Fibroblast of the conjunctiva (primary cell): ENCODE measurements around the gene GRK5.

Experiments used
- DNase-seq: peaks from one replicate; pipeline ENCODE4 v3.0.0-alpha.2; 2010; ENCODE audit warnings: low read depth

Gene GRK5

DNA sequence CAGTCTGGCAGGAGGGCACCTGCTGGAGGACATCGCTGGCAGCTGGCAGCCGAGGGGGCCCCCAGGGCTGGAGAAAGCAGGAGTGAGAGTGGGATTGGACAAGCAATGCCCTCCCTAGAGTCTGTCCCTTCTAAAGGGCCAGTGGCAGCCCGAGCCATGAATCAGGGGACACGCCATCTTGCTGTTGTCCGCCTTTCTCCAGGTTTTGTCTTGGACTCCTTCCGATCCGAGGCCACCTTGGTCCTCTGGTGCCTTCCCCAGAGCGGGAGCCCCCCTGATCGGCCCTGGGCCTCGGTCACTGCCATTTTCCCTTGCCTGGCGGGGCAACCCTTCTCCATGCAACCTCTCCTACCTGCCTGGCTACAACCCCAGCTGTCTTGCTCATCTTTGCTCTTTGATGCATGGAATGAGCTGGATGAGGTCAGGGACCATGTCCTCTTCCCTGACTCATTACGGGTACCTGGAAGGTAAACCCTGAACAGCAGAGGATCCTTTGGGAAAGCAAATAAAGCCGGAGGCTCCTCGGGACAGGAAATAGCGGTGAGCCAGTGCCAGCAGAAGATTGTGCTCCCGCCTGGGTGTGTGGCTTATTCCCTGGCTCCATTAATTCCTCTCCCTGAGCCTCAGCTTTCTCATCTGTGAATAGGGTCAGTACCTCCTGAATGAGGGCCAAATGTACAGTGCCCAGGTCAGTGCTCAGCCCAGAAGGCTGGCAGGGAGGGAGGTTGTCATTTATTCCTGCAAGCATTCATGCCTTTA lies 112.0 kb downstream of the GRK5 start:
- DNase-seq, result no peak

DNA sequence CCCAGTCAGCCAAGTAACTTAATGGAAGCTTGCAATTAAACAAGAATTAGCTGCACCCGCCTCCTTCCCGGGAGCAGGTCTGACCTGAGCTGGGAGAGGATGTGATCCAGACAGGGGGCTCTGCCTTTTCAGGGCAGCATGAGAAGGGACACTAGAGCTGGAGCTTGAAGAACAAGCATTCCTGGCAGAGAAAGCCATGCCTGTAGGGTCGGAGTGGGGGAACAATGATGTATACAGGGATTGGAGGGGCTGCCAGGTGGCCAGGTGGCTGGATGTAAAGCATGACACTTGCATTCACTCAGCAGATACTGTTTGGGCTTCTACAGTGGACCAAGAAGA lies 112.5 kb downstream of the GRK5 start:
- no peak for DNase-seq

DNA sequence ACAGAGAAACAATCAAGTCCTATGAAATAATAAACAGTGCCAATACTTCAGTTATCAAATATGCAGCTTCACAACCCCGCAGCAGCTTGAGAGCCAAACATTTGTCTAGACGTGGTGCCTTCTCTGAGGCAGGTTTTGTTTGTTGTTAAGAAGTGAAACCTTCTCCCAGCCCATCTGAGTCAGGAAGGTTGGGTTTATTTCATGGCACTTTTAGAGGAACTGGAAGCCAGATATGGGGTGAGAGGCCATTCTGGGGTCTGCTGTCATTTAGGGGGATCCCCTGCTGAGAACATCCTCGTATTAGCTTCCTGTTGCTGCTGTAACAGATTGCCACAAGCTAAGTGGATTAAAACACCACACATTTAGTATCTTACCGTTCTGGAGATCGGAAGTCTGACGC lies 113.6 kb downstream of the GRK5 start:
- no peak for DNase-seq

DNA sequence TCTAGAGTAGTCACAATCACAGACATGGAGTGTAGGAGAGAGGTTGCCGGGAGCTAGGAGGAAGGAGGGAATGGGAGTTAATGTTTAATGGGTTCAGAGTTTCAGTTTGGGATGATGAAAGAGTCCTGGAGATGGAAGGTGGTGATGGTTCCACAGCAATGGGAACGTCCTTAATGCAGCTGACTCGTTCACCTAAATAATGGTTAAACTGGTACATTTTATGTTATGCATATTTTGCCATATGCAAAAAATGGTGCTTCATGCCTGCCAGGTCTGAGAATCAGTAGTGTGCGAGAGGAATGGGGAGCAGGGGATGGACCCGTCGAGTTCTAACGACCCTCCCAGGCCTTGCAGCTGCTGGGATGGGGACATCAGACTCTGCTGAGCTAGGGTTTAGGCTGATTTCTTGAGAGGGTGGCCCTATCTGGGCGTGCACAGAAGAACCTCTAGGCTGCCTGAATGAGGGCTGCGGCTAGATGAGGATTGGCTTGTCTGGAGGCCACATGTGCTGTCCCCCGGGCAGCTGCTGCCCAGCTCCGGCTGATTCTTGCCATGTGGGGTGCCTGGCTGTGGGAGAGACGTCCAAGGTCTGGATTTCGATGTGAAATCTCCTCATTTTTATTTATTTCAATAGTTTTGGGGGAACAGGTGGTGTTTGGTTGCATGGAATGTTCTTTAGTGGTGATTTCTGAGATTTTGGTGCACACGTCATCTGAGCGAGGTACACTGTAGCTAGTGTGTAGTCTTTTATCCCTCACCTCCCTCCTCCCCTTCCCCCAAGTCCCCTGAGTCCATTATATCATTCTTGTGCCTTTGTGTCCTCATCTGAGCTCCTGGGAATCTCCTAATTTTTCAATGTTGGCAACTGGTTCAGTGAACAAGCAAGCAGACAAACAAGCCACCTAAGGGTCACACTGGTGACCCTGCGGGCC lies 116.0 kb downstream of the GRK5 start:
- DNase-seq, result no peak

DNA sequence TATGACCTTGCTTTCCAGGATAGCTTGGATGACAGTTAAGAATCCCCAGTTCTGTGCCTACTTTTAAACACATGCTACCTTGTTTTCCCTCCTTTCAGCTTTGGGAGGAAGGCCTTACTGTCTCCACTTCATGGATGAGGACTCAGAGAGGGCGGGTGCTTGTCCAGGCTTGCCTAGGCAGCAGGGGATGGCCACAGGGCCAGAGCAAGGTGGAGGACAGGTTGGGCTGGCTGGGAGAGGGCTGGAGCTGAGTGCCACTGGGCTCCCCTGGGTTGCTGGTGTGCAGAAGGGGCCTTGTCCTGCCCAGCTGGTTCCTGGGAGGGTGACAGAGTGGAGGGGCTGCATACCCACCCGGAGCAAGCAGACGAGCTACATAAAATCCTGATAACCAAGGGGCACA lies 117.8 kb downstream of the GRK5 start:
- no peak for DNase-seq

DNA sequence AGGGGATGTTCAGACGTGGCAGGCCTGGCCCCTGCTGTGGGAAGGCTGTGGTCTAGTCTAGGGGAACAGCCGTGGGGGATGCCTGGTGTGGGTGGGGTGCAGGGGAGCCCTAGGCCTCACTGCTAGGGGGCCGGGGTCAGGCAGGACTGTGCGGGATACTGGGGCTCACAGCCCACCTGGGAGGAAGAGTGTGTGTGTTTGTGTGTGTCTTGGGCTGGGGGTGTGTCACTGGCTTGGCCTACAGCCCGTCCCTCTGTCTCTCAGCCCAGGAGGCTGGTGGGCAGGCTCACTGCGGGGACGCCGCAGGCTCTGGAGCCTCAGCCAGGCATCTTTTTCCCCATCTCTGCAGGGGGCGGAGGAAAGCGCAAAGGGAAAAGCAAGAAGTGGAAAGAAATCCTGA lies 118.8 kb downstream of the GRK5 start:
- DNase-seq, result no peak

DNA sequence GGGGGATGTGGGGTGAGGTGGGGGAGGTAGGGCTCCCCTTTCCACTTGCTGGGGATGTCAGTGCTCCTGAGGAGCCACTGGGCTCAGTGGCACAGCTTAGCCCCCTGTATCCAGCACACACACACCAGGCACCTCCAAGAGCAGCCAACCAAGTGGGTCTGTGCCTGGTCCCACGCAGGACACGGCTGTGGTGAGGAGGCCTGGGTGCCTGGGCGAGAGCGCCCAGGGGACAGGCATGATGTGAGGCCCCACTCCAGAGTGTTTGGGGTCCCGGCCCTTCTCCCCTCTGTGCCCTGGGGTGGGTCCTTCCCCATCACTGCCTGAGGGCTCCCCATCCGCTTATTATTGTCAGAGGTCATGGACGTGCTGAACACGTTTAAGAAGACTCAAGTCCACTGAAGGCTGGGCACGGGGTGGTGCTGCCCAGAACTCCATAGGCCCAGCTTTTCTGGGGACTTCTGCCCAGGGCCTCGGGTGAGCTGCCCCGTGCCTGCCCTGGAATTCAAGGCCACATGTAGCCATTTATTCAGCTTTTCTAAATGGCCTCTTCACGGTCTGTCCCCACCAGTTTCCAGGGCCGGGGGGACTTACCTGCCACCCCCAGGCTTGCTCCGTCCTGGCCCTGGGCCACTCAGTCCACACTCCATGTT lies 119.8 kb downstream of the GRK5 start:
- no peak for DNase-seq

DNA sequence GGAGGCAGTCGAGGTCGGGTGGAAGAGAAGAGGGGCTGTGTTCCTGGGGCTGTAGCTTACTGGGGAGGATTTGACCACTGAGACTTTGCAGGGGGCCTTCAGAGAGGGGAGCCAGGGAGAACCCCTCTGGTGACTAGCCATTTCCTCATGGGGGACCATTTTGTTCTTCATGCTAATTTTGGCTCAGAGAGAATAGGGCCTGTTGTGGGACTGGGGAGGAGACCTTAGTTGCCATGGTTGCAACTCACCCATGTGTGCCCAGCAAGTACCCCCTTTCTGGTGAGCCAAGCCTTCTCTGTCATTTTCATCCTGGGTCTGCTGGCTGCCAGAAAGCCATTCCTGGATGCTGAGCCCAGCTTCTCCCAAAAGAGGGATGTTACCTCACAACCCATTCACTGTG lies 120.9 kb downstream of the GRK5 start:
- no peak for DNase-seq

DNA sequence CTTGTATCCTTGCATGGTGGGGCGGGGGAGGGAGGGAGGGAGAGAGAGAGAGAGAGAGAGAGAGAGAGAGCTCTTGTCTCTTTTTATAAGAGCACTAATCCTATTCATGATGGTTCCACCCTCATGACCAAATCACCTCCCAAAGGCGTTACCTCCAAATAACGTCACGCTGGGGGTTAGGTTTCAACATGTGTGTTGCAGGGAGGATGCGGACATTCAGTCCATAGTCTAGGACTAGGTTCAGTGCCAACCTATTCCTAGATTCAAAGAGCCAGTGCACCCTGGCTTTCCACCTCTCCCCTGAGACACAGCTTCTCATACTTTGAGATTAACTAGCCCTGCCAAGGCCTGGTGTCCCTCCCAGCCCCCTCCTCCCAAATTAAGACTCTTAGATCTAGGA lies 123.0 kb downstream of the GRK5 start:
- DNase-seq, result no peak

DNA sequence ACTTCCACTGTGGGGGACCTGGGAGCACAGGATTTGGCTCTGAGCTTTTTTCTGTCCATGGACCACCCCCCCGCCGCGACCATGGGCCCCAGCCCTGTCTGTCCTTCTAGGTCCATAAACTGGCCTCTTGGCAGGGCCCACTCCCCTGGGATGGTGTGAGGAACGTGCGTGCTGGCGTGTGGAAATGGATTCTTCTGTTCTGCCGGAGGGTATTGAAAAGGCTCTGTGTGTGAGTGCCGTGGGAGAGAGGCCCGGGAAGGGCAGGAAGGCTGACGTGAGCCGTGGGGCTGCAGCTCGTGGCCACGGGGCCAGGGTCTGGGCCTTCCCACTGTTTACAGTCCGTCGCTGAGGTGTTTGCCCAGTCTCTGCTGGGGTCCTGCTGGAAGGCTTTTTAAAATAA lies 123.7 kb downstream of the GRK5 start:
- no peak for DNase-seq

DNA sequence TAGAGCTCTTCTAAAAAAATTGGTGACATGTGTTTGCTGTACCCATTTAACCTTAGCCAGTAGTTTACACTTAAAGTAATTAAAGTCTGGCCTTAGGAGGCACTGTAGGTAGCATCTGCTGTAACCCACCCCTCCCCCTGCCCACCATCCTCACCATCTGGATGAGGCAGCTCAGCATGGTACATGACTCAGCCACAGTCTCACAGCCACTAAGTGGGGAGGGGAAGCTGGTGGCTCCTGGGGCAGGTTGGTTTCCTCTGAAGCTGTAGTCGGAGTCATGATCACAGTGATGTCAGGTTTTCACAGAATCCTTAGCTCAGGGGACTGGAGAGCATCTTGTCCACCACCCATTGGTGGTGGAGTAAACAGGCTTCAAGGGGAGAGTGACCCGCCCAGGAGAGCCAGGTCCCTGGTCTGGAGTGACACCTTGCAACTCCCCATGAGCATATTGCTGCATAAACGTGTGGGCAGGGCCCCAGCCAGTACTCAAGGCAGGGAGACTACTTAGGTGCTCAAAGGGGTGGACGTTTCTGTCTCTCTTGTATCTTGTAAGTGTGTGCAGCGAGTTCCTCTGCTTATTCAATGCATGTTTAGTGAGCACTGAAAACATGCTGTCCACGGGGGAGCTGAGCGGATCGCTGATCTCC lies 125.9 kb downstream of the GRK5 start:
- DNase-seq, result no peak

DNA sequence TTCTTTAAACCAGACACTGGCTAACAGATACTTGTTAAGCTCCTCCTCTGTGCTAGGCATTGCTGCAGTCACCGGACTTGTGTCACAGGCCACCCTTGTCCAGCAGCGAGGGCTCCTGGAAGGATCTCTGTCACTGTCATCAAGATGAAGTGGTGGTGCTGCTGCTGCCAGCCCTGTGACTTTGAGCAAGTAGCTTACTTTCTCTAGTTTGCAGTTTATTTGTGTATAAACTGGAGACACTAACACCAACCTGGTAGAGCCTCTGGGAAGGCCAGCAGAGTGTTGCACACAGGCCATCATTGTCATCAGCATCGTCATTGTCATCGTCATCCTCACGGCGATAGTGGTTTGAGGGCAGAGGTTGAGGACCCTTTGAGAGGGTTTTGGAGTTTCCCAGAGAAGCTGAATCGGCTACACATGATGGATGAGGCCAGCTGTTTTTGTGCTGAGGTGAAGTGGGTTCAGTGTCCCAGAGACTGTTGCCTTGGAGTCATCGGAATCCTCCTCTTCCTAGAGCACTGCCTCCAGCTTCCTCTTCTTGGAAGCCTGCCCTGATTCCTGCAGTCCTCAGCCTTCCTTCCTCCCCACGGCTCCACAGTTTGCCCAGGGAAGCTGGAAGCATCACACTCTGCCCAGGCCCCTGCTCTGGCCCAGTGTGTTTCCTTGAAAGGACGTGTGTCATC lies 128.4 kb downstream of the GRK5 start:
- DNase-seq, result no peak

DNA sequence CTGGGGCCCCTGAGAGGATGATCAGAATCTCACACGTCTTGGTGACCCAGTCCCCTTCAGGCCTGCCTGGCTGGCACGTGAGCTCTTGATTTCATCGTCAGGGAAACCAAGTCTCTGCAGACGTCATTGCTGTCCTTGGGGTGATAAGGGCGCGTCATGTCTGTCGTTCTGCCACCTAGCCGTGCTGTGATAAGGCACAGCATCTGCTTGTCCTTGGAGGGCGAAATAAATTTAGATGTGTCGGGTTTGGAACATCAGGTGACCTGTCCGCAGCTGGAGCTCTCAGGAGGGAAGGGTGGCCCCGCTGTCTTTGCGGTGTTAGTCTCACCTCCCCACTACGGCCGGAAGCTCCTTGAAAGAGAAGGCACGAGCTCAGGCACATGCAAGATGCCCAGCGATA lies 129.2 kb downstream of the GRK5 start:
- DNase-seq, result no peak

DNA sequence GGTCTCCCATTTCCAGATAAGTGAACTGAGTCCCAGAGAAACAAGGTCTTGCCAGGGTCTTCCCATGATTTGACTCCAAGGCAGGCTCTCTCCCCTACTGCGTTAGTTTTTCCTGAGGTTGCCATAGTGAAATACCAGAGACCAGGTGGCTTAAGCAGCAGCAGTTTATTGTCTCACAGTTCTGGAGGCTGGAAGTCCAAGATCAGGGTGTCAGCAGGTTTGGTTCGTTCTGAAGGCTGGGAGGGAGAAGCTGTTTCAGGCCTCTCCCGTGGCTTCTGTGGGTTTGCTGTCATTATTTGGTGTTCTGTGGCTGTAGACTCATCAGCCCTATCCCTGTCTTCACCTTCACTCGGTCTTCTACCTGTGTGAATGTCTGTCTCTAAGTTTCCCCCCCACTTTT lies 129.9 kb downstream of the GRK5 start:
- DNase-seq, result no peak

DNA sequence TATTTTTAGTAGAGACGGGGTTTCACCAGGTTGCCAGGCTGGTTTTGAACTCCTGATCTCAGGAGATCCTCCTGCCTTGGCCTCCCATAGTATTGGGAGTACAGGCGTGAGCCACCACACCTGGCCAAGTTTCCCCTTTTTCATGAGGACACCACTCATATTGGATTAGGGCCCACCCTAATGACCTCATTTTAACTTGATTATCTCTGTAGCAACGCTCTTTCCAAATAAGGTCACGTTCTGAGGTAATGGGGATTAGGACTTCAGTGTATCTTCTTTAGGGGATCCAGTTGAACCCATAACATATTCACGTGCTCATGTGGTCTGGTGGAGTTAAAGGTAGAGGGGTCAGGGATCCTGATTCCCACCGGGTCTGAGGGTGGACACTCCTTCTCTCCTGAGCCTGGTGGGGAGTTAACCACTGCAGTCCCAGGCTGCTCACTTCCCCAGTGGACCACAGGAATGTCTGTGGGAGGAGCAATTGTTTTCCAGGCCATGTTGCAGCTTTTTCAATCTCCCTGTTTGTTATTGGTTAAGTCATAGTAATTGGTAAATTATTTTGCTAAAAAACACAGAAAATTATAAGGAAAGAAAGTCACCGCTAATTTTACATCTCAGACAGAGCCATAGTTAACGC lies 130.5 kb downstream of the GRK5 start:
- no peak for DNase-seq

DNA sequence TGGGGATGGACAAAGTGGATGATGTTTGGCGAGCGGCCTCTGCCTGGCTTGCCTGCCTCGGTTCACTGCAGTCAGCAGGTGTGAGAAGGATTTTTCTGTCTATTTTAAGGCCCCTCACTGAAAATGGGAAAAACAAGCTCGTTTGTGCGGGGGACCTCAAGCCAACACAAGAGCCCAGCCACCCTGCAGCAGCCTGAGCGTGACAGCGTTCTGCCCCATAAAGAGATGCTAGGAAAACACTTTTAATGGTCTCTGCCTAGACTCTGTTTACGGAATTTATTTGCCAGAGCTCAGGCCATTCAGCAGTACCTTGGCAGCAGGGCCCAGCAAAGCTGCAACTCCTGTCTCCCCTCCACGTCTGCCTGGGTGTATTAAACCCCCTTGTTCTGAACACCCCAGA lies 131.7 kb downstream of the GRK5 start:
- DNase-seq, result no peak

DNA sequence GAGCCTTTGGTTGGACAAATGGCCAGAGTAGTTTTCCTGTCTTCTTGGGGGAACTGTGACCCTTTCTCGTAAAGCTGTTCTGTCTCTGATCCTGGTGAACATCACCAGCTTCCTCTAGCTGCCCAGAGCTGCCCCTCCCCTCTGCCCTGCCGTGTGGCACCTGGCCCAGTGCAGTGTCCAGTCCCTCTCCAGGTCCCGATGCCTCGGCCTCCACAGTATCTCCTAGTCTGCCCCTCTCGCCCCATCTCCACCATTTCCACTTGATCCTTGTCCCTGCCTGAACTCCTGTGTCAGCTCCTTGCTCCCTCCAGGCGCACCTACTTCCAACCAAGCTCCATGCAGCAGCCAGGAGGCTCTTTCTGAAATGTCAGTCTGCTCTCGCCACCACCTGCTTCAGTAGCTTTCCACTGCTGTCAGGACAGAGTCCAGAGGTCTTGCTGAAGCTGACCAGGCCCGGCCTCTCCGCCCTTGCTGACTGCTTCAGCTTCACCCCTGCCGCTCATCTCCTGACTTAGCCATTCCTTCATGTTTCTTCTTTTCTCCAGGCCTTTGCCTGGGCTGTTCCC lies 133.6 kb downstream of the GRK5 start:
- DNase-seq, result no peak

DNA sequence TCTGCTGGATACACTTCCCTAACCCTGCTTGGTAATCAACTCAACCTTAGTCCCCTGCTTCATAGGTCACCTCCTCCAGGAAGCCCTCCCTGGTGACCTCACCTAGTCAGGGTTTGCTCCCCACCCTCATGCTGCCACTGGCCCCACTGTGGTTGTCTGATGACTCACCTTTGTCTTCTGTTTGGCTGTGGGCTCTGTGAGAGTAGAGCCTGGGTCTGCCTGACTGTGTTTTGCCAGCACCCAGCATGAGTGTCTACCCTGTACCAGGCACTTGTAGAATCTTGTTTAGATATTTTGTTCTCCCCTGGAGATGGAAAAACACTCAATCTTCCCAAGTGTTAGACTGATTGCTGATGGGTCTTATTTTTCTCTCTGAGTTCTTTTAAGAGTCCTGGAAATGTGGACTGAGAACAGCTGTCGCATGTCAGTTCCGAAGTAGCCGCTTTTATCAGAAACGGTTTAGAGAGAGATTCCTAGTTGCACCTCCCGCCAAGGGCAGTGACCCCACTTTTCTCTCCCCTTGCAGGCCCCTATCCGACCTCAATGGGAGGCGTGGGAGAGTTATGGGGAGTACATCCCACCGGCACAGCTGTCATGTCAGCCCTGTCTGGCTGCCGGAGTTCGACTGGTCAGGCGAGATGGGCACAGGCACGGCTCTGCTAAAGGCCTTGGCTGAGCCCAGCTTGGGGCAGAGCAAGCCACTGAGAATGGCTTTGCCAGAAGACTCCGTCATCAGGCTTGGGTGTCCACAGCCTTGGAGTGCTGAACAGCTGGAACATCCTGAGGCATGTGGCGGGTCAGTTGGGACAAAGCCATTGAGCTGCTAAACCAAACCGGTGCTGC lies 134.3 kb downstream of the GRK5 start:
- DNase-seq, result no peak

DNA sequence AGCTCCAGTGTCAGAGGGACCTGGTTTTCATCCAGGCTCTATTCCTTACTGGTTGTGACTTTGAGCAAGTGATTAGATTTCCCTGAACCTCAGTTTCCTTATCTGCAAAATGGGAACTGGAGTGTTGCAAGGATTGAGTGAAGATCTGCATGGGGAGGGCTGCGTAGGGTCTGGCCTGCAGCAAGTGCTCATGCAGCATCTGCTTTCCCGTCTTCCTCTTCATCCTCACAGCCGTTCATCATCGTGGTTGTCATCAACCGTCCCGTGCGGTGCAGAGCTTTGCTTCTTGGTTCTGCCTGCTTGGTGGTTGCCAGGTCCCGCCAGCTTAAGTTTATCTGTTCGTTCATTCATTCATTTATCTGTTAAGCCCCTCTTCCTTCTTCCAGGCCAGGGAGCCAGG lies 135.0 kb downstream of the GRK5 start:
- DNase-seq, result no peak

DNA sequence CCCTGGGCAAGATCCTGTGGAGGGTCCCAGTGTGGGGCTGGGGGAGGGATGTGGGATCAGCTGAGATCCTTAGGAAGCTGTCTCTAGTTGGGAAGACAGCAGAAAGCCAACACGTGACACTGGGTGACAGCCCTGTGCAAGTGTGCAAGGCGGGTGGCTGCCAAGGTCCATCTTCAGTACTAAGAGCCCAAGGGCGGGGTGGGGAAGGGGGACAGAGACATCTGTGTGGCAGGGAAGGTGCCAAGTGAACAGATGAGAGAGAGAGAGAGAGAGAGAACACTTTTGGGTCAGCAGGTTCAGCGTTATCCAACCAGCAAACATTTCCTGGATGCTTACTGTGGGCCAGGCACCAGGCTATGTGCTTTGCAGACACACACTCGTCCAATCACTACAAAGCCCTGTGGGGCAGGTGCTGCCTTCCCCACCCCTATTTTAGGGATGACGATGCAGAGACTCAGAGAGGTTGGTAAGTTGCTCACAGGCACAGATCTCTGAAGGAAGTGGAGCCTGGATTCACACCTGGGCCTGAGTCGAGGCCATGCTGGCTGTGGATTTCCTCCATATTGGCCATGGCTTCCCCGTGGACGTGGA lies 135.7 kb downstream of the GRK5 start:
- DNase-seq, result no peak
